Activated CD4-positive, alpha-beta T cell treated with anti-CD3 and anti-CD28 coated beads, Interleukin-2, Interleukin-4, amounts not matched to agents 100 ng/mL and 50 ng/mL, durations not matched to agents 16 hours and 8 hours (primary cell): Measurements from ENCODE around the gene SKP1.
"Not testable (repeated sequence)": the region's sequence is repeated elsewhere in the genome, so short reads cannot be mapped to it uniquely, and the experiment has no call there.

ENCODE experiments used
- DNase-seq: peaks from one replicate; pipeline ENCODE4 v3.0.0-alpha.2; 2020; ENCODE audit warnings: low spot score

Gene SKP1

DNA sequence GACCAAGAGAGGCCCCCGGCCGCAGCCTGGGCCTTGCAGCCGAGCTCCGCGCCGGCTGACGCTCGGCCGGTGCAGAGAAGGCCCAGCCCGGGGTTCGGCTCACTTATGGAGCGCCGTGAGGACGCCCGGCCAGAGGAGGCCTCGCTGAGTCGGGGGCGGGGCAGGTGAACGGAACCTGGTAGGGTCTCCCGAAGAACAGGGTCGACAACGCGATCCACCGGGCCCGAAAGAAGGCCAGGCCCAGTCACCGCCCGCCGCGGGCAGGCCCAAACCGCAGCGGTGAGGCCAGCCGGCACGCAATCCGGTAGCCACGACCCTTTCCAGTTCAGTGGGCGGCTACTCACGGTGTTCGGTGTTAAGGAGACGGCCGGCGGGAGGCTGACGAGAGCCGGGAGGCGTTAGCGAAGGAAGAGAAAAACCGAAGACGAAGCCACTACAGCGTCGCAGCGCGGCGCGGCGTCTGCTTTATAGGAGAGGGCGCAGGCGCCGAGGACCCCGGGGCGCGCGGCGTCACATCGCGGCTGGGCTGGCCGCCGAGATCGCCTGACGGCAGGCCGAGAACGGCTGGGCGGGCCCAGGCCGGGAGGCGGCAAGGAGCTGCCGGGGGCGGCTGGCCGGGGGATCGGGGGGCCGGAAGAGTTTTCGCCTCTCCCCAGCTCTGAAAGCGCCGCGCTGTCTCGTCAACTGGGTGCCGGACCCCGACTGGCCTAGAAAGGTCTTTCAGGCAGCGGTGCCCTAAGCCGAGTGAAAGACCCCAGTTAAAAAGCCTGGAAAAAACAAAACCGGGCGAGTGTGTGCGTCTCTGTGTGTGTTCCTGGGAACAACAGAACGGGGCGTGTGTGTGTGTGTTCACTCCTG, at the start of gene SKP1:
SKP1 (minus strand) TSS at position 440 of the 858 bp plus-strand sequence. CDS start 2,928 bp downstream, outside the sequence.
- DNase-seq, result peak; percentile 86

- DNase-seq, result peak; percentile 99
Measured at GRCh38 chr5:134225780-134226440, 49.2 kb upstream of the SKP1 start, which contains the start of gene PPP2CA. Gene PPP2CA, minus strand, starts transcription at chr5:134226073. Its CDS starts 212 bp downstream, at chr5:134225861.

DNA sequence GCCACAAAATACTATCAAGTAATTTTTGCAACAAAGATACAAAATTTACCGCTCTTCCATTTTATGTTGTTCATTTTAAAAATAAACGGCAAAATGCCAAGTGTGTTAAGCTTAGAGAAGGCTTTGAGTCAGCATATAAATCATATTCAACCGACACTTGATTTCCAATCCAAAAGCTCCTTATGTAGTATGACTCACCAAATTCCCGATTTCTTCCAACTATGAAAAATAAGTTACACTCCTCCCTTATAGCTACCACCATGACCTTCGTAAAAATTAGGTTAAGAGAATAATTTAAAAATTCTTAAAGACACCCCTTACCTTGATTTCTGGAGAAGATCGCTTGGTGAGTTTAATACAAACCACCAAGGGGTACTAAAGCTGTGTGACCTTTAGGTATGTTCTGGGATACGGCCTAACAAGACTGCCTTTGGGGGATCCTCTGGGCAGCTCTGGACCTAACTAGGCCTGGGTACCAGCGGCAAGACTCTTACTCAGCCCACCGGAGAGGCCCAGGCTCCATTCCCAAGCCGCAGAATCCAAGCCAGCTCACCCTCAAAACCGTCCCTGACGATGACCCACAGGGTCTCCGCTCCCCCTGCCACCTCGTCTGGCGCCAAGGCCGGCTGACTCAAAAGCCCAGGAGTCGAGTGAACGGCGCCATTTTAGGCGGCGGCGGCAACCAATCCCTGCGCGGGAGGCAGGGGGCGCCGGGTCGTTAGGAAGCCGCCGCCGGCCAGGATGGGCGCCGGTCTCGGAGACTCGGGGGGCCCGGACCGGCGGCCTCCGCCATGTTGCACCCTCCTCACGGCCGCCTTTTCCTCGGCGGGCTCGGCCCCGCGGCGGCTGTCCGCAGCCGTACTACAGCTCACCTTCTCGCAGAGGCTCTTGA, 48.4 kb upstream of the SKP1 start:
- peak; percentile 55 for DNase-seq

- no peak for DNase-seq
Measured at GRCh38 chr5:134223406-134224248, 46.9 kb upstream of the SKP1 start.

DNA sequence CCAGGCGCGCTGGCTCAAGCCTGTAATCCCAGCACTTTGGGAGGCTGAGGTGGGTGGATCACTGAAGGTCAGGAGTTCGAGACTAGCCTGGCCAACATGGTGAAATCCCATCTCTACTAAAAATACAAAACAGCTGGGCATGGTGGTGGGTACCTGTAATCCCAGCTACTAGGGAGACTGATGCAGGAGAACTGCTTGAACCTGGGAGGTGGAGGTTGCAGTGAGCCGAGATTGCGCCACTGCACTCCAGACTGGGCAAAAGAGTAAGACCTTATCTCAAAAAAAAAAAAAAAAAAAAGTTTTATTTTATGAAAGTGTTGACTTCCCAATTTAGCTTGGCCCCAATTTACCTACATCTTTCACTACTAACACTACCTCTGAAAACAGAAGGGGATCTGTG, 44.9 kb upstream of the SKP1 start:
- DNase-seq, result not testable (repeated sequence)

DNA sequence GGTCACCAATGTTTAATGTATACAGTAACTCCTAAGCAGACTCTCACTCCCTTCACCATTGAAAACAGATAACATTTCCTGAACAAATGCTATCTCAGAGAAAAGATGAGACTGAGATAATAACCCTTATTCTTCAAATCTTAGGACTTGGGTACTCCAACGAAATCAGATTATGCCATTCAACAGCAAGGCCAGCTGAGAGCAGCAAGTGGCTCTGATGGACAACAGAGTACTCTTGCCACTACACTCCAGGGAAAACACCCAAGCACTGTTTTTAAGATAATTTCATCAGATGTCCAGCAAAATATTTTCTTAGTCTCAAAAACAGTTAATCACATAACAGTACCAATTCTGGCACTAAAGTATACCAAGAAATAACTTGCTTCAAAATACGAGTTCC, 39.0 kb upstream of the SKP1 start:
- DNase-seq, result no peak

- DNase-seq, result not testable (repeated sequence)
Measured at GRCh38 chr5:134211263-134212031, 34.7 kb upstream of the SKP1 start.

DNA sequence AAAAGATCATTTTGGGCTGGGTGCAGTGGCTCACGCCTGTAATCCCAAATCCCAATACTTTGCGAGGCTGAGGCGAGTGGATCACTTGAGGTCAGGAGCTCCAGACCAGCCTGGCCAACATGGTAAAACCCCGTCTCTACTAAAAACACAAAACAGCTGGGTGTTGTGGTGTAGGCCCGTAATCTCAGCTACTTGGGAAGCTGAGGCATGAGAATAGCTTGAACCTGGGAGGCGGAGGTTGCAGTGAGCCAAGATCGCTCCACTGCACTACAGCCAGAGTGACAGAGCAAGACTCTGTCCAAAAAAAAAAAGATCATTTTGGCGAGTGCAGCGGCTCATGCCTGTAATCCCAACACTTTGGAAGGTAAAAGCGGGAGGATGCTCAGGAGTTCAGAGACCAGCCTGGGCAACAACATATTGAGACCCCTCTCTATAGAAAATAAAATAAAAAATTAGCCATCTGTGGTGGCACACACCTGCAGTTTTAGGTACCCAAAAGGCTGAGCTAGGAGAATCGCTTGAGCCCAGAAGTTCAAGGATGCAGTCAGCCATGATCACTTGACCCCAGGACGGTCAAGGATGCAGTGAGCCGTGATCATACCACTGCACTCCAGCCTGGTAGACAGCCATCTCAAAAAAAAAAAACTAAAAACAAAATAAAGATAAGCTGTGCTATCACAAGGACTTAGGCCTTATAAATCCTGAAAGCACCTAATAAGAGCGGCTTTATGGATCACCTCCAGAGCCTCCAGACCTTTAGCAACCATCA, 32.9 kb upstream of the SKP1 start:
- DNase-seq, result no peak

- DNase-seq, result no peak
Measured at GRCh38 chr5:134207696-134208095, 30.9 kb upstream of the SKP1 start.

- DNase-seq, result no peak
Measured at GRCh38 chr5:134206627-134207160, 29.9 kb upstream of the SKP1 start.

- DNase-seq, result no peak
Measured at GRCh38 chr5:134204575-134204974, 27.8 kb upstream of the SKP1 start.

- no peak for DNase-seq
Measured at GRCh38 chr5:134203630-134204029, 26.9 kb upstream of the SKP1 start.

DNA sequence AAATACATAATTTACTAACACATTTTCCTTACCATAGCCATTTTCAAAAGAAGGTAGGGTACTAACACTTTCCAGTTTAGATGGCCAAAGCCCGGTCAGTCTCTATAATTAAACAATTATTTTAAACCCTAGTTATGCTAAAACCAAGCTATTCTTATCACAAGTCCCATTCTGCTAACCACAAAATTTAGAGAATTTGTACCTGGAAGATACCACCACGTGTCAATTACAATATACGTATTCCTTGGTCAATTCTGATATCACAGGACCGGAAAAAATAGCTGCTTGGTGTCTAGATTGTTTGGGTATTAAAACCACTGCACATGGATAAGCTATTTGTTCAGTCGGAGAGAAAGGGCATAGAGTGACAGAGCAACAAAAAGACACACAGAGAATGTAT, 18.9 kb upstream of the SKP1 start:
- DNase-seq, result no peak

GRCh38 chr5:134189031-134189430, 12.3 kb upstream of the SKP1 start:
- no peak for DNase-seq

DNA sequence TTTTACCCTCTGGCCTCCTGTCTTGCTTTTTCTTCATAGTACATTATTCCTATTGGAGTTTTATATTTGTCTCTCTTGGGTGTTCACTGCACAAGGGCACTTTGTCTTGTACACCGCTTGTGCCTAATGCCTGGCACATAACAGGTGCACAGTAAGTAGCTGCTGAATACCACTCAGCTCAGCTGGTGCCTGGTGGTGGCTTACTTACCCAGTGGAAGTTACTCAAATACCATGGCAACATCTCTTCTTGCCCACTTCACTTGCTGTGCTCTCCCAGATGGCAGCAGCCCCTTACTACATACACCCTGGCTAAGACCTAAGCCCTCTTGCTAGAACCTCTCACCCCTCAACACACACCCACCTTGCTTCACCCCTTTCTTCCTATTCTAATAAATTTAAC, 11.3 kb upstream of the SKP1 start:
- DNase-seq, result no peak

DNA sequence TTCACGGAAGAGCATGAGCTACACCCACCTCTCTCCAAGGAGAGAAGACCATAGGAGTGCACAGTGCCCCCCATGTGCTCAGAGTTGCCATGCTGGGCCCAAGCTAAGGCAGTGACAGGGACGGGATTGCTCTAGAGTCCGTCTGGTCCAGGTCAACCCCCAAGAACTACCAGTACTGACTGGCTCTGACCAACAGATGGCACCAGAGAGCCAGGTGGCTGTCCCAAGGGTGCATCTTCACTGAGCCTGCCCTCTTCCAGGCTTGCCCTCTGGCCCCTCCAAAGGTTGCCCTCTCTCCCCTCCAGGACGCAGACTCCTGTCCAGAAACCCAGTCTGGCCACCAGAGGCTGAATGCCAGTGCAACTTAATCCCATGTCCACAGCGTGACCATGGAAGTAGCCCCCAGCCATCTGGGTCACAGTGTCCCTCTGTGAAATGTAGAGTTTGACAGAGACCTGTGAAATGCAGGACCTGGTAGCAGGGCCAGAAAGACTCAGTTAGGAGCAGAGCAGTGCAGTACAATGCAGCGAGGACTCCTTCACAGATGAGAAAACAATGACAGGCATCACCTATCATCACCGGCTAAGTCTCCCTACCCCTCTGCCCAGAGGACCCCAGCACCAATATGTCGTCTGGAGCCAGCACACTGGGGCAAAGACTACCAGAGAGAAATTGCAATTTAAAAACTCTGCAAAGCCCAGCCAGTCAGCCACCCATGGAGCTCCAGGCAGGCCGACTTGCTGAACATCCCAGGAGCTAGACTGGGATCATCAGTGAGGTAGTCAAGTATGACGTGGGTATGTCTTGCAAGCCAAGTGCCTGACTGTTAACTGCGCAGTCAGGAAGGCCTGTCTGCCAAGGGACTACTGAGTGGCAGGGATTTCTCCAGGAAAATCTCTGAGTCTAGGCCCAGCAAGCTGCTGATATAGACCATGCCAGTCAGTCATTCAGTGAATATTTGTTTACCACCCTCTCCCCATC, 7.7 kb upstream of the SKP1 start:
- DNase-seq, result peak; percentile 82

DNA sequence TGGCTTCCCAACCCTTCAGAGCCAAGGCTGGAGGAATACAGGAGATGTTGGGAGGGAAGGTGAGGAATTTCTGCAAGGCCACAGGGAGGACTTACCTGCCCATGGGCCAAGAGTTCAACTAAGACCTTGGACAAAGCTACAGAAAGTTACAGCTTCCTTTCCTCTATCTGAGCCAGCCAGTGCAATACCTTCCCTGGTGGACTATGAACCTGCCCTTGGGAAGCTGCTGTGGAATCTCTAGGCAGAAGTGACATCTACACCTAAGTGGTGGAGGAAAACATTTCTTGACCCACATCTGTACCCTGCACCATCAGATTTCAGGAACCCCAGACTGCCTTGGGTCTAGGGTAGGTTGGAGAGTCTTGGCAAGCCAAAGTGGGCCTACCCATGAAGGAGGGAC, 6.7 kb upstream of the SKP1 start:
- DNase-seq, result no peak

DNA sequence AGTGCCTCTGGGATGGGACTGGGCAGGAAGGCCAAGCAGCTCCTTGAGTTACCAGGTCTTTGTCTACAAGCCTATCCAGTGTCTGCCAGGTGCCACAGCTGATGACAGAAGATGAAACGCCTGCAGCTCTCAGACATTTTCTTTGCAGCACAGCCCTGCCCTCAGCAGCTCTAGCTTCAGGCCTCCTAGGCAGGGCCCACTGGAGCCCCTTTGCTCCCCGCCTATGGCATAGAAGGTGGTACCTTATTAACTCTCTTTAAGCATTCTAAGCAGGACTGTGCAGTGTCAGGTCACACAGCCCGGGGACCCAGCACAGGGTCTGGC, 1.3 kb upstream of the SKP1 start:
- no peak for DNase-seq
